ENCODE measurements around the gene ING5. TPM values are rescaled to one million over a fixed set of nuclear protein-coding genes. Genes with fewer than 3 reads are reported as not detected.

ING5 gene
- total RNA-seq = 10 to 100 TPM; 21.9 to 32.7 TPM

GRCh38 chr2:241701399-241702154 lies at the start of gene ING5:
Gene ING5, plus strand, starts transcription at chr2:241702039. Its CDS starts 27 bp downstream, at chr2:241702066.
- no peaks in the 10 kb centered on the region for H3K9me3 ChIP-seq
- peak; percentile 98 for DNase-seq (ENCODE audit: low spot score)
- H3K27ac ChIP-seq = peak within 1 kb of the TSS; percentile 87 to 95
- peaks cover 0 to 15% of the 10 kb centered on the region in 2 donors for H3K4me1 ChIP-seq
- peak within 1 kb of the TSS; percentile 72 to 79 for H3K4me3 ChIP-seq
- peaks cover 22% of the 10 kb centered on the region for H3K36me3 ChIP-seq
- no peak for TF ChIP-seq CTCF (IDR thresholded peaks at IDR 0.05)
- no peaks in the 10 kb centered on the region for H3K27me3 ChIP-seq

GRCh38 chr2:241652142-241652541 lies 49.7 kb upstream of the ING5 start:
- no peak overlapping the region for H3K27ac ChIP-seq
- no peaks in the 10 kb centered on the region for H3K27me3 ChIP-seq
- H3K9me3 ChIP-seq = no peaks in the 10 kb centered on the region
- peaks cover under 1 to 35% of the 10 kb centered on the region in 2 donors for H3K4me1 ChIP-seq
- no peak for TF ChIP-seq CTCF (IDR thresholded peaks at IDR 0.05)
- no peak overlapping the region for H3K4me3 ChIP-seq
- H3K36me3 ChIP-seq = peaks cover 52% of the 10 kb centered on the region
- no peak for DNase-seq (ENCODE audit: low spot score)

- Histone ChIP-seq H3K36me3 (peaks cover 54% of the 10 kb centered on the region), H3K9me3 (no peaks in the 10 kb centered on the region), H3K27me3 (no peaks in the 10 kb centered on the region), H3K27ac (no peak overlapping the region), H3K4me1 (peaks cover 0 to 31% of the 10 kb centered on the region in 2 donors), H3K4me3 (no peak overlapping the region)
- DNase-seq (ENCODE audit: low spot score) = no peak
- no peak for TF ChIP-seq CTCF (IDR thresholded peaks at IDR 0.05)
Observed at GRCh38 chr2:241652722-241653121, 49.1 kb upstream of the ING5 start.

GRCh38 chr2:241653210-241653750 lies 48.6 kb upstream of the ING5 start:
- Histone ChIP-seq H3K27ac (no peak overlapping the region), H3K9me3 (no peaks in the 10 kb centered on the region), H3K4me3 (no peak overlapping the region), H3K36me3 (peaks cover 60% of the 10 kb centered on the region), H3K27me3 (no peaks in the 10 kb centered on the region), H3K4me1 (peaks cover 0 to 27% of the 10 kb centered on the region in 2 donors)
- no peak for DNase-seq (ENCODE audit: low spot score)
- no peak for TF ChIP-seq CTCF (IDR thresholded peaks at IDR 0.05)

- no peaks in the 10 kb centered on the region for H3K9me3 ChIP-seq
- no peak overlapping the region for H3K27ac ChIP-seq
- H3K27me3 ChIP-seq = no peaks in the 10 kb centered on the region
- H3K4me1 ChIP-seq = peaks cover 0 to 15% of the 10 kb centered on the region in 2 donors
- no peak for DNase-seq (ENCODE audit: low spot score)
- peaks cover 73% of the 10 kb centered on the region for H3K36me3 ChIP-seq
- TF ChIP-seq CTCF (IDR thresholded peaks at IDR 0.05) = no peak
- no peak overlapping the region for H3K4me3 ChIP-seq
Observed at GRCh38 chr2:241654551-241654950, 47.3 kb upstream of the ING5 start.
